Mucosa of rectum (tissue), 2 donors: ENCODE data around the gene MROH2B.

Experiments
- H3K27ac ChIP-seq, 2 donors: one replicate each; pipeline ENCODE4 v1.7.0; 2013; ENCODE audit warnings: inconsistent platforms in 2 of 2, low read depth in 2 of 2, low read length in 2 of 2
- H3K27me3 ChIP-seq, 2 donors: one replicate each; pipeline ENCODE4 v1.7.0; 2013; ENCODE audit warnings: low read length in 2 of 2; ENCODE audit not compliant: control insufficient read depth in 2 of 2, insufficient read depth in 2 of 2
- H3K36me3 ChIP-seq, 2 donors: one replicate each; pipeline ENCODE4 v1.7.0; 2013; ENCODE audit warnings: low read length in 2 of 2; ENCODE audit not compliant: control insufficient read depth in 2 of 2, insufficient read depth in 2 of 2
- H3K4me1 ChIP-seq, 2 donors: one replicate each; pipeline ENCODE4 v1.7.0; 2013; ENCODE audit warnings: low read length in 2 of 2, mild to moderate bottlenecking in 1 of 2; ENCODE audit not compliant: control insufficient read depth in 2 of 2, insufficient read depth in 2 of 2
- H3K4me3 ChIP-seq, 2 donors: one replicate each; pipeline ENCODE4 v1.7.0; 2013; ENCODE audit warnings: low read length in 2 of 2
- H3K9ac ChIP-seq, 2 donors: one replicate each; pipeline ENCODE4 v1.7.0; 2013; ENCODE audit warnings: low read length in 2 of 2, low read depth in 1 of 2, mild to moderate bottlenecking in 1 of 2
- H3K9me3 ChIP-seq, 2 donors: one replicate each; pipeline ENCODE4 v1.7.0; 2013; ENCODE audit warnings: low read length in 2 of 2; ENCODE audit not compliant: control insufficient read depth in 2 of 2
- donor health status: healthy.
- donor health status: Normal muscosa, but diverticular disease.

The MROH2B gene

GRCh38 chr5:41071242-41071641, at the start of gene MROH2B:
MROH2B (minus strand) TSS chr5:41071342; CDS start chr5:41070852, 490 bp downstream.
- Histone ChIP-seq H3K9me3 (no peaks in the 10 kb centered on the region), H3K4me1 (no peaks in the 10 kb centered on the region), H3K36me3 (no peaks in the 10 kb centered on the region), H3K4me3 (no peak within 1 kb of the TSS), H3K27ac (no peak within 1 kb of the TSS), H3K9ac (no peak within 1 kb of the TSS), H3K27me3 (no peaks in the 10 kb centered on the region)

DNA sequence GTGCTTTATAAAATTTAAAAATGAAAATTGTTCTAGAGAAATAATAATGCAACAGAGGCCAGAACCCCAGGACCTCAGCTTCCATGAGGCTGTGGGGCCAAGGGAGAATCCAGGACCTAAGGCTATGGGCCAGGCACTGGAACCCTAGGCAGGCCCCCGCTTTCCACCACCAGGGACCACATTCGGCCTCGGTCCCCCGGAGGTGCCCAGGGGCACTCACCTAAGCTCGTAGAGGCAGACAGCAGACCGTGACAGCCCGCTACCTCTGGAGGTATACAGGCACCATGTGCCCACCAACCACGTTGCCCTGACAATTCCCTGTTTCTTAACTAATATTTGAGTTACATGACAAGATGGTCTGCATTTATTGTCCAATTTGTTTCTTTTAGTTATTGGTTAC, 49.5 kb upstream of the MROH2B start:
- Histone ChIP-seq H3K27me3 (no peaks in the 10 kb centered on the region), H3K27ac (no peak overlapping the region), H3K4me3 (no peak overlapping the region), H3K9me3 (no peaks in the 10 kb centered on the region), H3K9ac (no peak overlapping the region), H3K4me1 (no peaks in the 10 kb centered on the region), H3K36me3 (no peaks in the 10 kb centered on the region)

DNA sequence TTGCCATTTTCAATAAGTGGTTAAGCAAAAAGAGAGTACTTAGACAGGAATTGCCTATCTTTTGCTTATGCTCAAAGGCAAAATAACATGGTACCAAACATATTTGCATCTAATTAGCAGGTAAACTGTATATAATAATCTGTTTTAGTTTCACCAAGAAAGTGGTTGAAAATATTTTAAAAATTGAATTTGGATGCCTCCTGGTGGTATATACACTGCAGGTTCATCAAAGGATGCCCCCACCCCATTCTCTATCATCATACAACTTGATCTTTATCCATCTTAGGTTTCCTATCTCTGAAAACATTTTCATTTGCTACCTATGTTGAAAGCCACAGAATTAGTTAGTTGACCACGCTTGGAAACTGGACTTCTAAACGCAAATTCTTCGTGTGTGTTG, 47.0 kb upstream of the MROH2B start:
- Histone ChIP-seq H3K9me3 (no peaks in the 10 kb centered on the region), H3K36me3 (no peaks in the 10 kb centered on the region), H3K9ac (no peak overlapping the region), H3K27ac (no peak overlapping the region), H3K4me1 (no peaks in the 10 kb centered on the region), H3K4me3 (no peak overlapping the region), H3K27me3 (no peaks in the 10 kb centered on the region)

GRCh38 chr5:41115281-41115680, 44.1 kb upstream of the MROH2B start:
- Histone ChIP-seq H3K36me3 (no peaks in the 10 kb centered on the region), H3K9ac (no peak overlapping the region), H3K4me1 (no peaks in the 10 kb centered on the region), H3K9me3 (no peaks in the 10 kb centered on the region), H3K27me3 (no peaks in the 10 kb centered on the region), H3K27ac (no peak overlapping the region), H3K4me3 (no peak overlapping the region)

DNA sequence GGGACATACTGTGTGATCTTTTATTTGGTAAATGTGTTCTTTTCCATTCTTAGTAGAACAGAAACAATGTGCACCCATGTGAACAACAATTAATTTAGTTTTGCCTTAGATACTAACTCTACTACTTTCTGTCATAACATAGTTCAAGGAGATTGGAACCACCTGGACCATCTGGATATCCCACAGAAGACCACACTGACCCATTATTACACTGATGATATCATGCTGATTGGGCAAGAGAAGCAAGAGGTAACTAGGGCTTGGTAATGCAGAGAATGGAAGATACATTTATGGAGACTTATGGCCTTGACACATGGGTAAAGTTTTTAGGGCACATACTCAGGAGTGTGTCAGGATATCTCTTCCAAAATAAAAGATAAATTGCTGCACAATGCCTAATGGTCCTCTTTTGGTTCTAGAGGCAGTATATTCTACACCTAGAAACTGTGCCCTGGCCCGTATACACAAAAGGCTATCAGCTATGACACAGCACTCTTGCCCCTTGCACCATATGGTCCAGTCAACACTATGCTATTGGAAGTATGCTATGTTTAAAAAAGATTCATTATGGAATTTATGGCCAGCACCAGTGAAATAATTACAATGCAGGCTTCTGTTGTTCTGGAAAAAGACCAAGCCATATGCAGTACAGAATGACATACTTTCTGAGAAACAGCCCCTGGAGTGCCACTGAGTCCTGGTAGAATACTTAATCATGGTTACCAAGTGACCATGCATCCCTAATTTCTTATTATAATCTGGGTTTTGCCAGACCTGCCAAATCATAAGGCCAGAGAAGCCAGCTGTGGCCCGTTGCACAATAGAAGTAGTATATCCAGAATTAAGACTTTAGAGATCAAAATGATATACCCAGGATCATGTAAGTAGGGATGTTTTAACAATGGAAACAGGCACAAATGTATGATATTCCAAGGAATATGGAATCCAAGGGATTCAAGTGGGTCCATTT, 41.6 kb upstream of the MROH2B start:
- no peaks in the 10 kb centered on the region for H3K36me3 ChIP-seq
- no peak overlapping the region for H3K4me3 ChIP-seq
- H3K27me3 ChIP-seq, result no peaks in the 10 kb centered on the region
- H3K27ac ChIP-seq, result no peak overlapping the region
- no peak overlapping the region for H3K9ac ChIP-seq
- no peaks in the 10 kb centered on the region for H3K9me3 ChIP-seq
- no peaks in the 10 kb centered on the region for H3K4me1 ChIP-seq

GRCh38 chr5:41109186-41109585, 38.0 kb upstream of the MROH2B start:
- no peaks in the 10 kb centered on the region for H3K4me1 ChIP-seq
- no peaks in the 10 kb centered on the region for H3K9me3 ChIP-seq
- no peaks in the 10 kb centered on the region for H3K27me3 ChIP-seq
- no peak overlapping the region for H3K27ac ChIP-seq
- no peak overlapping the region for H3K4me3 ChIP-seq
- H3K9ac ChIP-seq, result no peak overlapping the region
- H3K36me3 ChIP-seq, result no peaks in the 10 kb centered on the region

- Histone ChIP-seq H3K4me1 (no peaks in the 10 kb centered on the region), H3K27me3 (no peaks in the 10 kb centered on the region)
Measured at GRCh38 chr5:41102341-41102740, 31.2 kb upstream of the MROH2B start.

DNA sequence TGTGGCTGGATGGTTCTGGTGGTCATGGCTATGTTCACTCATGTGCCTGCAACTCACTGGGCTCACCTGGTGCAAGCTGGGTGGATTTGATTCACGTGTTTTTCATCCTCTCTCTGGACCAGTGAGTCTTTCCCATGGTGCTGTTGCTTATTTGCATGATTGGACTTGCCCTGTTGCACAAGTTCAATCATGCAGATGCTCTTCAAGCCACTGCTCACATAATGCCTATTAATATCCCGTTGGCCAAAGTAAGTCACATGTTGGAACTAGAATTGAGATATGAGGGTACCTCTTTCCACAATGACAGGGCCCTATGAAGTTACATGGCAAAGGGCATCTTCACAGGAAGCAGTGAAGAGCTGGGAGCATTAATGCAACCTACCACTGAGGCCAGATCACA, 26.5 kb upstream of the MROH2B start:
- H3K27me3 ChIP-seq, result no peaks in the 10 kb centered on the region

More at GRCh38 chr5:41102341-41102740, 31.2 kb upstream of the MROH2B start:
- no peaks in the 10 kb centered on the region for H3K36me3 ChIP-seq
- H3K9me3 ChIP-seq, result no peaks in the 10 kb centered on the region
- H3K4me3 ChIP-seq, result no peak overlapping the region
- no peak overlapping the region for H3K27ac ChIP-seq
- no peak overlapping the region for H3K9ac ChIP-seq

GRCh38 chr5:41095324-41096101, 24.4 kb upstream of the MROH2B start:
- H3K4me3 ChIP-seq, result no peak overlapping the region
- no peaks in the 10 kb centered on the region for H3K4me1 ChIP-seq
- H3K9me3 ChIP-seq, result no peaks in the 10 kb centered on the region
- no peak overlapping the region for H3K9ac ChIP-seq
- H3K36me3 ChIP-seq, result no peaks in the 10 kb centered on the region
- H3K27me3 ChIP-seq, result no peaks in the 10 kb centered on the region
- no peak overlapping the region for H3K27ac ChIP-seq

More for the DNA sequence above, 26.5 kb upstream of the MROH2B start:
- H3K9me3 ChIP-seq, result no peaks in the 10 kb centered on the region
- H3K36me3 ChIP-seq, result no peaks in the 10 kb centered on the region
- H3K4me3 ChIP-seq, result no peak overlapping the region
- no peak overlapping the region for H3K9ac ChIP-seq
- H3K4me1 ChIP-seq, result no peaks in the 10 kb centered on the region
- H3K27ac ChIP-seq, result no peak overlapping the region

GRCh38 chr5:41094871-41095270, 23.7 kb upstream of the MROH2B start:
- H3K27ac ChIP-seq, result no peak overlapping the region
- no peaks in the 10 kb centered on the region for H3K4me1 ChIP-seq
- no peak overlapping the region for H3K4me3 ChIP-seq
- H3K9me3 ChIP-seq, result no peaks in the 10 kb centered on the region
- no peaks in the 10 kb centered on the region for H3K36me3 ChIP-seq
- H3K9ac ChIP-seq, result no peak overlapping the region
- no peaks in the 10 kb centered on the region for H3K27me3 ChIP-seq
